Peyer's patch (tissue), 4 donors: ENCODE data around the gene BCL3. TPM values are rescaled to one million over a fixed set of nuclear protein-coding genes. Genes with fewer than 3 reads are reported as not detected.

Experiments
- DNase-seq, 3 donors: peaks; one replicate each; pipeline ENCODE4 v3.0.0-alpha.2; 2017 to 2019
- H3K27ac ChIP-seq, 4 donors: fragments of 200-600 bp; sonication (generic); one replicate each; pipeline ENCODE4 v1.5.1; 2016 to 2019
- H3K27me3 ChIP-seq, 2 donors: fragments of 200-600 bp; sonication (generic); one replicate each; pipeline ENCODE4 v1.5.1; 2019
- H3K36me3 ChIP-seq, 3 donors: fragments of 200-600 bp; sonication (generic); one replicate each; pipeline ENCODE4 v1.5.1; 2016 to 2019
- H3K4me1 ChIP-seq, 4 donors: fragments of 200-600 bp; sonication (generic); one replicate each; pipeline ENCODE4 v1.5.1; 2016 to 2019
- H3K4me3 ChIP-seq, 4 donors: fragments of 200-600 bp; sonication (generic); 1 replicate in 3 of 4; 2 replicates in 1 of 4; pipeline ENCODE4 v1.5.1; 2016 to 2019; ENCODE audit warnings: mild to moderate bottlenecking in 1 of 4
- H3K9me3 ChIP-seq, 4 donors: fragments of 200-600 bp; sonication (generic); one replicate each; pipeline ENCODE4 v1.5.1; 2016 to 2019; ENCODE audit warnings: mild to moderate bottlenecking in 1 of 4
- POLR2A ChIP-seq, 2 donors: fragments of 450-650 bp; IDR thresholded peaks; one replicate each; pipeline ENCODE4 v1.5.1; 2017; ENCODE audit warnings: antibody characterized with exemption in 2 of 2, mild to moderate bottlenecking in 2 of 2, moderate library complexity in 2 of 2
- total RNA-seq, 4 donors: library from RNA; depleted of rRNA; stranded (reverse); fragments of >200 nt; gene quantifications; one replicate each; pipeline ENCODE4 v1.1.0, GENCODE V29; 2016
- TF ChIP-seq, protein P1 (sequence below), 6 experiments: fragments of 450-650 bp in 4 of 6; fragments of 200-600 bp in 2 of 6; sonication (generic) in 1 of 6; IDR thresholded peaks; one replicate each; pipeline ENCODE4 v1.5.1; 2017 to 2019; ENCODE audit warnings: antibody characterized with exemption in 6 of 6, mild to moderate bottlenecking in 3 of 6, moderate library complexity in 1 of 6

The BCL3 gene
- total RNA-seq, 4 donors from 2014 or later: 45.4 to 136 (median 119) TPM

DNA sequence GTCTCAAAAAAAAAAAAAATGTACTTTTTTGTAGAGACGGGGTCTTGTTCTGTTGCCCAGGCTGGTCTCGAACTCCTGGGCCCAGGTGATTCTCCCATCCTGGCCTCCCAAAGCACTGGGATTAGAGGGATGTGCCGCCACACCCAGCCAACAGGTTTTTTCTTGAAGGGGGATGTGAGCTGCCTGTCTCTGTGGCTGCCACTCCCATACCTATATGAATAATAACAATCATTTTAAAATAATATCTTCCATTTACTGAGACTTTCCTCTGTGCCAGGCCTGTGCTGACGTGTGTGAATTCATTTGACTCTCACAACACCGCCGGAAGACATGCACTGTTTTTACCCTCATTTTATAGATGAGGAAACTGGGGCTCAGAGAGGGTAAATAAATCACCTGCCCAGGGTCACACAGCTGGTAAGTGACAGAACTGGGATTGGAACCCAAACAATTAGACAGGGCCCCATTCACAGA is 7.2 kb upstream of the BCL3 start:
- Histone ChIP-seq H3K27ac (peak overlapping the region; percentile 69 to 99 (median 94)), H3K27me3 (no peaks in the 10 kb centered on the region), H3K4me3 (no peak overlapping the region), H3K36me3 (no peaks in the 10 kb centered on the region), H3K4me1 (peaks cover 0 to 73% (median 14%) of the 10 kb centered on the region in 4 donors), H3K9me3 (no peaks in the 10 kb centered on the region)
- DNase-seq: peak in 1 of 3 donors; percentile 51
- TF ChIP-seq, protein P1, sequence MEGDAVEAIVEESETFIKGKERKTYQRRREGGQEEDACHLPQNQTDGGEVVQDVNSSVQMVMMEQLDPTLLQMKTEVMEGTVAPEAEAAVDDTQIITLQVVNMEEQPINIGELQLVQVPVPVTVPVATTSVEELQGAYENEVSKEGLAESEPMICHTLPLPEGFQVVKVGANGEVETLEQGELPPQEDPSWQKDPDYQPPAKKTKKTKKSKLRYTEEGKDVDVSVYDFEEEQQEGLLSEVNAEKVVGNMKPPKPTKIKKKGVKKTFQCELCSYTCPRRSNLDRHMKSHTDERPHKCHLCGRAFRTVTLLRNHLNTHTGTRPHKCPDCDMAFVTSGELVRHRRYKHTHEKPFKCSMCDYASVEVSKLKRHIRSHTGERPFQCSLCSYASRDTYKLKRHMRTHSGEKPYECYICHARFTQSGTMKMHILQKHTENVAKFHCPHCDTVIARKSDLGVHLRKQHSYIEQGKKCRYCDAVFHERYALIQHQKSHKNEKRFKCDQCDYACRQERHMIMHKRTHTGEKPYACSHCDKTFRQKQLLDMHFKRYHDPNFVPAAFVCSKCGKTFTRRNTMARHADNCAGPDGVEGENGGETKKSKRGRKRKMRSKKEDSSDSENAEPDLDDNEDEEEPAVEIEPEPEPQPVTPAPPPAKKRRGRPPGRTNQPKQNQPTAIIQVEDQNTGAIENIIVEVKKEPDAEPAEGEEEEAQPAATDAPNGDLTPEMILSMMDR (IDR thresholded peaks at IDR 0.05): no peak
- TF ChIP-seq POLR2A (IDR thresholded peaks at IDR 0.05): no peak

DNA sequence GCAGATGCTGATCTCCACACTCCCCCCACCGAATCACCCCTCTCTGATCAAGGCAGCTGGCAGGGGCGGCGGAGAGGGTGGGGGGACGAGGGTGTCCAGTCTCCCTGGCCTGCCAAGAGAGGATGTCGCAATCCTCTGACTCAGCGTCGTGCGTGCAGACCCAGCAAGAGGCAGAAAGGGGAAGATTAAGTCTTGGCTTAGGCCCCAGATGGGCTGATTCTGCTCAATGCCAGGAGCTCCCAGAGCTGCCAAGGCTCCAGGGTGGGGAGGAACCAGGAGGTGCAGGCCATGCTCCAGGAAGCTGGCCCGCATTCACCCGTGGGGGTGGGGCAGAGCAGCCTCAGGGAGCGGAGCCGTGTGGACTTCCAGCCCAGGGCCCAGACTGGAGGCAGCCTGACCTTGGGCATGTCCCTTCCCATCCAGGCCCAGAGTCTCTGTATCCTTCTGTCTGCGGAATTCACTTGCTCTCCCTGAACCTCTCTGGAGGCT is 6.6 kb upstream of the BCL3 start:
- peak; percentile 60 to 98 (median 96) for DNase-seq
- Histone ChIP-seq H3K9me3 (no peaks in the 10 kb centered on the region), H3K4me1 (peaks cover 0 to 78% (median 14%) of the 10 kb centered on the region in 4 donors), H3K27me3 (no peaks in the 10 kb centered on the region), H3K4me3 (no peak overlapping the region), H3K27ac (peak overlapping the region; percentile 69 to 99 (median 94)), H3K36me3 (no peaks in the 10 kb centered on the region)
- peak; percentile 58 to 79 for TF ChIP-seq POLR2A (IDR thresholded peaks at IDR 0.05)
- TF ChIP-seq, protein P1 (IDR thresholded peaks at IDR 0.05): no peak

DNA sequence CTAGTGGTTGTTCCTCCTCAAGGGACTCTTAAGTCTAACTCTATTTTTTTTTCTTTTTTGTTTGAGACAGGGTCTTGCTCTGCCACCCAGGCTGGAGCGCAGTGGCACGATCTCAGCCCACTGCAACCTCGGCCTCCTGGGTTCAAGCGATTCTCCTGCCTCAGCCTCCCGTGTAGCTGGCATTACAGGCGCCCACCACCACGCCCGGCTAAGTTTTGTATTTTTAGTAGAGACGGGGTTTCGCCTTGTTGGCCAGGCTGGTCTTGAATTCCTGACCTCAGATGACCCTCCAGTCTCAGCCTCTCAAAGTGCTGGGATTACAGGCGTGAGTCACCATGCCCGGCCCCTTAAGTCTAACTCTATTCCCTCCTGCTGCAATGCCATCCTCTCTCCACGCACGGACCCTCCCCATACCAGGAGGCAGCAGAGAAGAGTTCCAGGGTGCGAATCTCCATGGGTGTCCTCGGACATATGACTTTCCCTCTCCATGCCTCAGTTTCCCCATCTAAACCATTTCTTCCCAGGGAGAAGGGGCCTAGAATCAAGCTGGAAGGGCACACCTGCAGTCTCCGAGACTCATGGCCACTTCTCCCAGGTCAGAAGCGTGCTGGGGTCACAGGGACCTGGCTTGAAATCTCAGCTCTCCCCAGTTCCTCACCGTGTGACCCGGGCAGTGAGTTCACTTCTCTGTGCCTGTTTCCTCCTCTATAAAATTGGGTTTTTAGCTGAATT is 6.0 kb upstream of the BCL3 start:
- no peaks in the 10 kb centered on the region for H3K36me3 ChIP-seq
- peak overlapping the region; percentile 69 to 99 (median 94) for H3K27ac ChIP-seq
- TF ChIP-seq POLR2A (IDR thresholded peaks at IDR 0.05): peak in 1 of 2 donors; percentile 1
- TF ChIP-seq, protein P1 (IDR thresholded peaks at IDR 0.05): no peak
- H3K4me3 ChIP-seq: no peak overlapping the region
- H3K4me1 ChIP-seq: peaks cover 6 to 81% (median 14%) of the 10 kb centered on the region in 4 donors
- no peaks in the 10 kb centered on the region for H3K9me3 ChIP-seq
- no peaks in the 10 kb centered on the region for H3K27me3 ChIP-seq
- peak in 1 of 3 donors; percentile 55 for DNase-seq

DNA sequence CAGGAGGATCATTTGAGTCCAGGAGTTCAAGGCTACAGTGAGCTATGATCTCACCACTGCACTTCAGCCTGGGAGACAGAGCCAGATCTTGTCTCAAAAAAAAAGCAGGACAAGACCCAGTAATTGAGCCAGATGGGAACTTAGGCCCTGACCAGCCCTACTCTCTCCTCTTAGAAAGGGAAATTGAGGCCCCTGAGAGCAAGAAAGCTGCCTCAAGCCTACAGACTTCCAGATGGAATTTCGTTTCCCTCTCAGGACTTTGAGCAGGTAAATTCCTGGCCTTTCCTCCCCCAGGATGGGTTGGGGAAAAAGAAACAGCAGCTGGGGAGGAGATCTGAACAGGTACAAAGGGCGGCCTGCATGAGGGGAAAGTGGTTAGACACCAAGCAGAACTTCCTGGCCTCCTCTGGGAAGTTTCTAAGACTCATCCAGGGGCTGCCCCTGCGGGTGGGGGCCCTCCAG is 3.6 kb upstream of the BCL3 start:
- no peaks in the 10 kb centered on the region for H3K36me3 ChIP-seq
- peak in 1 of 3 donors; percentile 63 for DNase-seq
- no peaks in the 10 kb centered on the region for H3K27me3 ChIP-seq
- peaks cover 6 to 68% (median 17%) of the 10 kb centered on the region in 4 donors for H3K4me1 ChIP-seq
- H3K9me3 ChIP-seq: no peaks in the 10 kb centered on the region
- peak; percentile 15 to 52 for TF ChIP-seq POLR2A (IDR thresholded peaks at IDR 0.05)
- TF ChIP-seq, protein P1 (IDR thresholded peaks at IDR 0.05): no peak
- peak overlapping the region in 2 of 4 donors; percentile 75 to 82 for H3K4me3 ChIP-seq
- H3K27ac ChIP-seq: peak overlapping the region; percentile 80 to 99 (median 94)

DNA sequence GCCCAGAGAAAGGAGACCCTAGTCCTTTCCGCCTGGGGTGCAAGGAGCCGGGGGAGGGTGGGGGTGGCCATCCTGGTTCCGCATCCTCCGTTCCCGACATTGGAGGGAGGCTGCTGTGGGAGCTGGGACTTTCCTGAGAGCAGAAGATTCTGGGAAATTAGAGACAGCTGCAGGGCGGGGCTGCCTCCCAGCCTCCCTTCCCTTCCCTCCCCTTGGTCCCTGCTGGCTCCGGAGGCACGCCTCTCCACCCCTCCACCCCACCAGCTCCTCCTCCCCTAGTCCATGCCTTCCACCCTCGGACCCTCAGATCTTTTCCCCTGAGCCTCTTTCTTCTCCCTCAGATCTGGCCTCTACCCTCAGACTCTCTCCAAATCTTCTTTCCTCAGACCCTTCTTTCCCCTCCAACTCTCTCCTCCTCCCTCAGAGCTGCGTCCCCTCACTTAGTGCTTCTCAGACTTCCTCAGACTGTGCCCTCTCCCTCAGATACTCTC is 3.1 kb upstream of the BCL3 start:
- peaks cover 9 to 71% (median 17%) of the 10 kb centered on the region in 4 donors for H3K4me1 ChIP-seq
- TF ChIP-seq, protein P1 (IDR thresholded peaks at IDR 0.05): no peak
- peak in 1 of 2 donors; percentile 45 for TF ChIP-seq POLR2A (IDR thresholded peaks at IDR 0.05)

More for the DNA sequence above, 3.1 kb upstream of the BCL3 start:
- DNase-seq: peak in 2 of 3 donors; percentile 83
- H3K9me3 ChIP-seq: no peaks in the 10 kb centered on the region
- H3K4me3 ChIP-seq: peak overlapping the region in 2 of 4 donors; percentile 75 to 82
- no peaks in the 10 kb centered on the region for H3K27me3 ChIP-seq
- peaks cover 0 to under 1% (median 0%) of the 10 kb centered on the region in 3 donors for H3K36me3 ChIP-seq
- H3K27ac ChIP-seq: peak overlapping the region; percentile 80 to 99 (median 94)
